Measurements from ENCODE around the gene CRLF2.
"Not testable (repeated sequence)": the region's sequence is repeated elsewhere in the genome, so short reads cannot be mapped to it uniquely, and the experiment has no call there.

The CRLF2 gene

GRCh38 chrX:1210844-1211243, 1.6 kb downstream of the CRLF2 start:
- no peak for DNase-seq

GRCh38 chrX:1207496-1208025, 4.9 kb downstream of the CRLF2 start:
- DNase-seq = no peak

- no peak for DNase-seq
Observed at GRCh38 chrX:1205681-1206611, 6.5 kb downstream of the CRLF2 start.

GRCh38 chrX:1202251-1202650, 10.2 kb downstream of the CRLF2 start:
- DNase-seq = no peak

- DNase-seq = no peak
Observed at GRCh38 chrX:1196436-1196835, 16.0 kb downstream of the CRLF2 start.

- not testable (repeated sequence) for DNase-seq
Observed at GRCh38 chrX:1192196-1192595, 20.3 kb downstream of the CRLF2 start.

- DNase-seq = no peak
Observed at GRCh38 chrX:1190596-1191145, 21.8 kb downstream of the CRLF2 start.

- DNase-seq = no peak
Observed at GRCh38 chrX:1185561-1185960, 26.9 kb downstream of the CRLF2 start.

GRCh38 chrX:1182211-1182610, 30.2 kb downstream of the CRLF2 start:
- DNase-seq = no peak

- DNase-seq = not testable (repeated sequence)
Observed at GRCh38 chrX:1181661-1182060, 30.8 kb downstream of the CRLF2 start.

GRCh38 chrX:1181170-1181569, 31.3 kb downstream of the CRLF2 start:
- DNase-seq = no peak

- DNase-seq = no peak
Observed at GRCh38 chrX:1178580-1179057, 33.8 kb downstream of the CRLF2 start.

GRCh38 chrX:1176531-1177320, 35.7 kb downstream of the CRLF2 start:
- DNase-seq = not testable (repeated sequence)

GRCh38 chrX:1174609-1175545, 37.6 kb downstream of the CRLF2 start:
- DNase-seq = not testable (repeated sequence)

GRCh38 chrX:1173435-1173834, 39.0 kb downstream of the CRLF2 start:
- not testable (repeated sequence) for DNase-seq

GRCh38 chrX:1172496-1172895, 40.0 kb downstream of the CRLF2 start:
- DNase-seq = no peak

- DNase-seq = not testable (repeated sequence)
Observed at GRCh38 chrX:1171915-1172314, 40.5 kb downstream of the CRLF2 start.

- DNase-seq = no peak
Observed at GRCh38 chrX:1170243-1170642, 42.2 kb downstream of the CRLF2 start.

- no peak for DNase-seq
Observed at GRCh38 chrX:1169189-1169588, 43.3 kb downstream of the CRLF2 start.

GRCh38 chrX:1167918-1168481, 44.4 kb downstream of the CRLF2 start:
- no peak for DNase-seq

- no peak for DNase-seq
Observed at GRCh38 chrX:1167466-1167865, 45.0 kb downstream of the CRLF2 start.
